H9 (cell line): ENCODE results near the gene NME8. TPM values are rescaled to one million over a fixed set of nuclear protein-coding genes. Genes with fewer than 3 reads are reported as not detected.

Source experiments
- DNase-seq: peaks from one replicate; pipeline ENCODE4 v3.0.0-alpha.2; 2017
- H2AFZ ChIP-seq: one replicate; pipeline ENCODE4 v1.6.1; 2013; ENCODE audit warnings: mild to moderate bottlenecking, low read length, control low read depth, moderate library complexity
- H2AK5ac ChIP-seq: 2 replicates; pipeline ENCODE4 v1.6.1; 2013; ENCODE audit warnings: low read length, control low read depth, mixed read lengths; ENCODE audit not compliant: insufficient read length
- H2BK120ac ChIP-seq: one replicate; pipeline ENCODE4 v1.6.1; 2013; ENCODE audit warnings: low read depth, mild to moderate bottlenecking, low read length, control low read depth, inconsistent platforms; ENCODE audit not compliant: poor library complexity, severe bottlenecking
- H2BK12ac ChIP-seq: 2 replicates; pipeline ENCODE4 v1.6.1; 2013; ENCODE audit warnings: low read length, control low read depth, mixed read lengths, low read depth; ENCODE audit not compliant: insufficient read length
- H2BK15ac ChIP-seq: 2 replicates; pipeline ENCODE4 v1.6.1; 2013; ENCODE audit warnings: low read depth, low read length, control low read depth
- H2BK20ac ChIP-seq: one replicate; pipeline ENCODE4 v1.6.1; 2013; ENCODE audit warnings: low read depth, mild to moderate bottlenecking, low read length, control low read depth, inconsistent platforms; ENCODE audit not compliant: poor library complexity, severe bottlenecking
- H2BK5ac ChIP-seq: 2 replicates; pipeline ENCODE4 v1.6.1; 2013; ENCODE audit warnings: low read length, control low read depth, mixed read lengths; ENCODE audit not compliant: insufficient read length
- H3K14ac ChIP-seq: 2 replicates; pipeline ENCODE4 v1.6.1; 2013; ENCODE audit warnings: low read length, control low read depth; ENCODE audit not compliant: insufficient read depth
- H3K18ac ChIP-seq: 2 replicates; pipeline ENCODE4 v1.6.1; 2013; ENCODE audit warnings: low read depth, mild to moderate bottlenecking, mixed read lengths, low read length, control low read depth; ENCODE audit not compliant: insufficient read length
- H3K23ac ChIP-seq: 2 replicates; pipeline ENCODE4 v1.6.1; 2013; ENCODE audit warnings: low read length, control low read depth, mixed read lengths, low read depth; ENCODE audit not compliant: insufficient read length
- H3K23me2 ChIP-seq: 2 replicates; pipeline ENCODE4 v1.6.1; 2013; ENCODE audit warnings: low read depth, mild to moderate bottlenecking, mixed read lengths, low read length, control low read depth; ENCODE audit not compliant: insufficient read length, poor library complexity, severe bottlenecking
- H3K27ac ChIP-seq: 2 replicates; pipeline ENCODE4 v1.5.1; 2013; ENCODE audit warnings: low read length, control low read depth, mixed read lengths, low read depth; ENCODE audit not compliant: insufficient read length
- H3K27me3 ChIP-seq: 2 replicates; pipeline ENCODE4 v1.6.1; 2013; ENCODE audit warnings: low read length, control low read depth, inconsistent platforms; ENCODE audit not compliant: insufficient read depth
- H3K4ac ChIP-seq: 2 replicates; pipeline ENCODE4 v1.6.1; 2013; ENCODE audit warnings: low read depth, mild to moderate bottlenecking, control low read depth, inconsistent platforms, low read length, moderate library complexity
- H3K4me1 ChIP-seq: 2 replicates; pipeline ENCODE4 v1.6.1; 2013; ENCODE audit warnings: low read length, control low read depth, inconsistent platforms; ENCODE audit not compliant: insufficient read depth
- H3K4me2 ChIP-seq: 2 replicates; pipeline ENCODE4 v1.6.1; 2013; ENCODE audit warnings: low read length, control low read depth, mixed read lengths; ENCODE audit not compliant: insufficient read length, insufficient read depth
- H3K56ac ChIP-seq: 2 replicates; pipeline ENCODE4 v1.6.1; 2013; ENCODE audit warnings: low read depth, mild to moderate bottlenecking, mixed read lengths, low read length, control low read depth; ENCODE audit not compliant: insufficient read length
- H3K79me1 ChIP-seq: 2 replicates; pipeline ENCODE4 v1.6.1; 2013; ENCODE audit warnings: low read depth, mild to moderate bottlenecking, moderate library complexity, low read length, control low read depth, inconsistent platforms; ENCODE audit not compliant: insufficient read depth, poor library complexity, severe bottlenecking
- H3K79me2 ChIP-seq: 2 replicates; pipeline ENCODE4 v1.6.1; 2013; ENCODE audit warnings: low read length, control low read depth, inconsistent platforms; ENCODE audit not compliant: insufficient read depth
- H3K9ac ChIP-seq: 2 replicates; pipeline ENCODE4 v1.6.1; 2013; ENCODE audit warnings: low read length, control low read depth, mixed read lengths; ENCODE audit not compliant: insufficient read length; ENCODE audit errors: extremely low read depth
- H3K9me3 ChIP-seq: one replicate; pipeline ENCODE4 v1.6.1; 2013; ENCODE audit warnings: low read depth, low read length, inconsistent platforms; ENCODE audit not compliant: control insufficient read depth
- H3T11ph ChIP-seq: one replicate; pipeline ENCODE4 v1.6.1; 2013; ENCODE audit warnings: mild to moderate bottlenecking, low read length, control low read depth, inconsistent platforms
- H4K20me1 ChIP-seq: one replicate; pipeline ENCODE4 v1.6.1; 2013; ENCODE audit not compliant: control insufficient read depth, insufficient read length, insufficient read depth
- H4K5ac ChIP-seq: 2 replicates; pipeline ENCODE4 v1.6.1; 2013; ENCODE audit warnings: low read depth, mild to moderate bottlenecking, mixed read lengths, low read length, control low read depth; ENCODE audit not compliant: insufficient read length
- H4K8ac ChIP-seq: replicated peaks from 2 replicates; pipeline ENCODE4 v1.6.1; 2013; ENCODE audit warnings: low read length, control low read depth, mixed read lengths, low read depth; ENCODE audit not compliant: insufficient read length
- H4K91ac ChIP-seq: 2 replicates; pipeline ENCODE4 v1.6.1; 2013; ENCODE audit warnings: low read depth, mild to moderate bottlenecking, moderate library complexity, mixed read lengths, low read length, control low read depth; ENCODE audit not compliant: insufficient read length
- H3K27ac Mint-ChIP-seq, 3 experiments: 2 replicates in 2 of 3; 3 replicates in 1 of 3; pipeline ENCODE4 v1.8.0; 2020 to 2021; ENCODE audit warnings: mixed read lengths in 3 of 3, mild to moderate bottlenecking in 1 of 3, moderate library complexity in 1 of 3
- H3K27me3 Mint-ChIP-seq: 2 replicates; pipeline ENCODE4 v1.8.0; 2021; ENCODE audit warnings: low read depth, mild to moderate bottlenecking, moderate library complexity, mixed read lengths
- H3K36me3 Mint-ChIP-seq, 3 experiments: 2 replicates in 2 of 3; 3 replicates in 1 of 3; pipeline ENCODE4 v1.8.0; 2020 to 2021; ENCODE audit warnings: low read depth in 3 of 3, mixed read lengths in 3 of 3; ENCODE audit not compliant: insufficient read depth in 1 of 3
- H3K4me1 Mint-ChIP-seq, 2 experiments: 2 replicates each; pipeline ENCODE4 v1.8.0; 2020; ENCODE audit warnings: mixed read lengths in 2 of 2
- H3K4me3 Mint-ChIP-seq, 2 experiments: 2 replicates in 1 of 2; 3 replicates in 1 of 2; pipeline ENCODE4 v1.8.0; 2020 to 2021; ENCODE audit warnings: mild to moderate bottlenecking in 2 of 2, mixed read lengths in 2 of 2, moderate library complexity in 1 of 2
- H3K9me3 Mint-ChIP-seq, 2 experiments: 2 replicates in 1 of 2; 3 replicates in 1 of 2; pipeline ENCODE4 v1.8.0; 2020; ENCODE audit warnings: mild to moderate bottlenecking in 2 of 2, mixed read lengths in 2 of 2, moderate library complexity in 1 of 2
- WGBS: extraction: QIAGEN DNeasy Blood & Tissue Kit; methylation state at CpG from one replicate; pipeline ENCODE4 v1.1.7; 2013; ENCODE audit warnings: missing lambda C conversion rate, low lambda C conversion rate, mixed read lengths; ENCODE audit not compliant: insufficient read length; ENCODE audit errors: extremely low coverage; 5-methylcytosine and 5-hydroxymethylcytosine counted together
- total RNA-seq: library from RNA; stranded (reverse); gene quantifications from 2 replicates; pipeline ENCODE4 v1.2.1, GENCODE V29; 2021
- TF ChIP-seq, protein P1 (sequence below): fragments of 200-600 bp; sonication (generic); conservative IDR thresholded peaks from 3 replicates; pipeline ENCODE4 v1.8.0; 2021; ENCODE audit warnings: antibody characterized with exemption, mild to moderate bottlenecking

Gene NME8
- total RNA-seq, 1 experiment from 2014 or later = 0.33 TPM

DNA sequence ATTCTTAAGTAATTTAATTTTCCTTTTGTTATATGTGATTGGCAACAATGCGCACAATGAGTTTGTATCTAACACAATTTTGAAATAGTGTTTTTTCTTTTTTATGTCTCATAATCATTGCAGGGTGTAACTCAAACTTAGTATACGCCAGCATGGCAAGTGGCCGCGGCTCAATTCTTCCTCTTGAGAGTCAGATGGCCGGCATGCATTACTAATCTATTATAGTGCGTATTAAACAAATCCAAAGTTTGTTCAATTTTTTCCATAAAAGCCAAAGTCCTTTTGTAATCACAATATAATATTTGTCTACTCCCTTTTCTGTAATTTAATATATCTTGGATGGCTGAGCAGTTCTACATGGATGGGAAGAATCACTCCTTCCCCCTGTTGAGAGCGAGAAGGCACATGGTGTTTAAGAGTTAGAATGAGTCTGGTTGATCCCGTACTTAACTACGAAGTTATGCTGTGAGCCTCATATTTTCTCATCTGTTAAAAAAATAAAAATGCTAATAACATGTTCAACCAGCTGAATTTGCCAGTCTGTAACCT lies 84.7 kb downstream of the NME8 start:
- Histone ChIP-seq H3K4me2 (no peak overlapping the region), H3T11ph (no peak overlapping the region), H3K9me3 (no peaks in the 10 kb centered on the region), H3K27ac (no peak overlapping the region), H3K23me2 (no peaks in the 10 kb centered on the region), H2BK120ac (no peak overlapping the region), H4K91ac (no peak overlapping the region), H3K14ac (no peak overlapping the region), H3K27me3 (no peaks in the 10 kb centered on the region), H3K9ac (no peak overlapping the region), H4K8ac (no peak overlapping the region), H4K5ac (no peak overlapping the region), H3K79me2 (0 out of 2 replicates have a peak, but pooled peaks cover 1% of the 10 kb centered on the region), H2AK5ac (no peak overlapping the region), H3K79me1 (no peaks in the 10 kb centered on the region), H2AFZ (no peak overlapping the region), H2BK5ac (no peak overlapping the region), H3K18ac (no peak overlapping the region), H3K4ac (no peak overlapping the region), H2BK20ac (no peak overlapping the region), H3K56ac (no peak overlapping the region), H3K23ac (no peak overlapping the region), H2BK15ac (no peak overlapping the region), H3K4me1 (no peaks in the 10 kb centered on the region), H4K20me1 (no peaks in the 10 kb centered on the region), H2BK12ac (no peak overlapping the region)
- no peaks in the 10 kb centered on the region for H3K9me3 Mint-ChIP-seq
- DNase-seq = no peak
- H3K27me3 Mint-ChIP-seq = no peaks in the 10 kb centered on the region
- WGBS = no CpG with 5 or more reads among the region's 9 CpGs
- no peaks in the 10 kb centered on the region for H3K36me3 Mint-ChIP-seq
- TF ChIP-seq, protein P1, sequence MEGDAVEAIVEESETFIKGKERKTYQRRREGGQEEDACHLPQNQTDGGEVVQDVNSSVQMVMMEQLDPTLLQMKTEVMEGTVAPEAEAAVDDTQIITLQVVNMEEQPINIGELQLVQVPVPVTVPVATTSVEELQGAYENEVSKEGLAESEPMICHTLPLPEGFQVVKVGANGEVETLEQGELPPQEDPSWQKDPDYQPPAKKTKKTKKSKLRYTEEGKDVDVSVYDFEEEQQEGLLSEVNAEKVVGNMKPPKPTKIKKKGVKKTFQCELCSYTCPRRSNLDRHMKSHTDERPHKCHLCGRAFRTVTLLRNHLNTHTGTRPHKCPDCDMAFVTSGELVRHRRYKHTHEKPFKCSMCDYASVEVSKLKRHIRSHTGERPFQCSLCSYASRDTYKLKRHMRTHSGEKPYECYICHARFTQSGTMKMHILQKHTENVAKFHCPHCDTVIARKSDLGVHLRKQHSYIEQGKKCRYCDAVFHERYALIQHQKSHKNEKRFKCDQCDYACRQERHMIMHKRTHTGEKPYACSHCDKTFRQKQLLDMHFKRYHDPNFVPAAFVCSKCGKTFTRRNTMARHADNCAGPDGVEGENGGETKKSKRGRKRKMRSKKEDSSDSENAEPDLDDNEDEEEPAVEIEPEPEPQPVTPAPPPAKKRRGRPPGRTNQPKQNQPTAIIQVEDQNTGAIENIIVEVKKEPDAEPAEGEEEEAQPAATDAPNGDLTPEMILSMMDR = no peak
- H3K4me3 Mint-ChIP-seq = no peak overlapping the region
- no peaks in the 10 kb centered on the region for H3K4me1 Mint-ChIP-seq
- H3K27ac Mint-ChIP-seq = no peak overlapping the region
